B cell (primary cell): ENCODE data around the gene NFAM1. TPM values are rescaled to one million over a fixed set of nuclear protein-coding genes. Genes with fewer than 3 reads are reported as not detected.
A peak's percentile ranks its signal among the peaks of the same experiment; 100 is the strongest.

ENCODE experiments used
- ATAC-seq: fragments of 200-7000 bp; cut with Tn5 transposase; one replicate; pipeline ENCODE4 v1.10.0; 2021; ENCODE audit warnings: low read depth, mild to moderate bottlenecking, moderate number of reproducible peaks, moderate library complexity
- CTCF ChIA-PET: fragments of 350-600 bp; sonication (Branson Sonifier 250); formaldehyde crosslinking; loops from one replicate; lab custom pipeline; 2021; ENCODE audit warnings: antibody characterized with exemption, inconsistent platforms; lab: Charles Lee
- POLR2A ChIA-PET: fragments of 350-600 bp; sonication (Branson Sonifier 250); formaldehyde crosslinking; loops from one replicate; lab custom pipeline; 2021; ENCODE audit warnings: antibody characterized with exemption; lab: Charles Lee
- DNase-seq: peaks from one replicate; pipeline ENCODE4 v3.0.0; 2013
- H2AFZ ChIP-seq: 2 replicates; pipeline ENCODE4 v1.6.1; 2012; ENCODE audit warnings: mild to moderate bottlenecking, low read depth, low read length; ENCODE audit not compliant: insufficient read depth, poor library complexity, severe bottlenecking
- H3K27ac ChIP-seq, 2 donors: 1 replicate in 1 of 2; 2 replicates in 1 of 2; pipeline ENCODE4 v1.5.1; 2012 to 2013; ENCODE audit warnings: low read length in 2 of 2, mild to moderate bottlenecking in 2 of 2, moderate library complexity in 1 of 2
- H3K27me3 ChIP-seq, 4 experiments: fragments of 200-600 bp in 1 of 4; sonication (generic) in 1 of 4; replicated peaks in 1 of 4; 1 replicate in 2 of 4; 2 replicates in 2 of 4; pipeline versions ENCODE4 v1.6.1 to v1.7.0; 2013 to 2016; ENCODE audit warnings: low read length in 3 of 4, mild to moderate bottlenecking in 2 of 4, mixed read lengths in 1 of 4, moderate library complexity in 1 of 4; ENCODE audit not compliant: insufficient read depth in 4 of 4, control insufficient read depth in 3 of 4; ENCODE audit errors: control extremely low read depth in 1 of 4
- H3K36me3 ChIP-seq, 2 experiments: replicated peaks in 1 of 2; 1 replicate in 1 of 2; 2 replicates in 1 of 2; pipeline versions ENCODE4 v1.6.1 to v1.7.1; 2013; ENCODE audit warnings: low read length in 1 of 2; ENCODE audit not compliant: insufficient read depth in 2 of 2, control insufficient read depth in 1 of 2; ENCODE audit errors: control extremely low read depth in 1 of 2, extremely low read depth in 1 of 2
- H3K4me1 ChIP-seq, 2 donors: fragments of 200-600 bp in 1 of 2; sonication (generic) in 1 of 2; 1 replicate in 1 of 2; 2 replicates in 1 of 2; pipeline versions ENCODE4 v1.5.1 to v1.6.1; 2013 to 2017; ENCODE audit warnings: low read length in 2 of 2; ENCODE audit not compliant: control insufficient read depth in 2 of 2, insufficient read depth in 2 of 2
- H3K4me2 ChIP-seq: replicated peaks from 2 replicates; pipeline ENCODE3; 2012; ENCODE audit warnings: mild to moderate bottlenecking, low read depth, low read length; ENCODE audit not compliant: poor library complexity, severe bottlenecking
- H3K4me3 ChIP-seq, 5 experiments: fragments of 200-600 bp in 1 of 5; sonication (generic) in 1 of 5; 1 replicate in 3 of 5; 2 replicates in 2 of 5; pipeline versions ENCODE4 v1.5.1 to v1.7.0; 2011 to 2016; ENCODE audit warnings: low read length in 4 of 5, mild to moderate bottlenecking in 4 of 5, low read depth in 2 of 5, control low read depth in 1 of 5, moderate library complexity in 1 of 5; ENCODE audit not compliant: insufficient read depth in 1 of 5; ENCODE audit errors: control extremely low read depth in 1 of 5, extremely low read depth in 1 of 5
- H3K79me2 ChIP-seq: fragments of 200-600 bp; sonication (generic); one replicate; pipeline ENCODE4 v1.6.0; 2016; ENCODE audit warnings: low read length; ENCODE audit not compliant: control insufficient read depth, insufficient read depth
- H3K9ac ChIP-seq: fragments of 200-600 bp; sonication (generic); 2 replicates; pipeline ENCODE4 v1.6.1; 2017; ENCODE audit warnings: mild to moderate bottlenecking, low read length, moderate library complexity
- H3K9me3 ChIP-seq, 3 donors: one replicate each; pipeline versions ENCODE4 v1.6.1 to v1.7.1; 2013; ENCODE audit warnings: low read length in 2 of 3; ENCODE audit not compliant: control insufficient read depth in 2 of 3, insufficient read depth in 1 of 3; ENCODE audit errors: control extremely low read depth in 1 of 3
- H4K20me1 ChIP-seq: 2 replicates; pipeline ENCODE4 v1.6.0; 2012; ENCODE audit warnings: mild to moderate bottlenecking, low read length; ENCODE audit not compliant: insufficient read depth, control insufficient read depth, poor library complexity, severe bottlenecking
- H3K27ac Mint-ChIP-seq: one replicate; pipeline ENCODE4 v1.8.0; 2021; ENCODE audit warnings: mixed read lengths
- H3K27me3 Mint-ChIP-seq: one replicate; pipeline ENCODE4 v1.8.0; 2021; ENCODE audit warnings: mixed read lengths
- H3K4me1 Mint-ChIP-seq: one replicate; pipeline ENCODE4 v1.8.0; 2021; ENCODE audit warnings: mixed read lengths
- H3K4me3 Mint-ChIP-seq: one replicate; pipeline ENCODE4 v1.8.0; 2021; ENCODE audit warnings: mixed read lengths
- H3K9me3 Mint-ChIP-seq: one replicate; pipeline ENCODE4 v1.8.0; 2022; ENCODE audit warnings: mixed read lengths; ENCODE audit not compliant: insufficient read depth
- CTCF ChIP-seq: fragments of 200-600 bp; IDR thresholded peaks from one replicate; pipeline ENCODE4 v1.8.0; 2022; ENCODE audit warnings: antibody characterized with exemption, mild to moderate bottlenecking
- EZH2 ChIP-seq: IDR thresholded peaks from 2 replicates; pipeline ENCODE4 v1.6.1; 2012; ENCODE audit warnings: borderline replicate concordance, low read depth, mild to moderate bottlenecking, moderate library complexity, low read length; ENCODE audit not compliant: insufficient read depth, poor library complexity, severe bottlenecking
- WGBS: methylation state at CpG from one replicate; pipeline ENCODE4 v1.1.5; 2013; ENCODE audit warnings: missing lambda C conversion rate; ENCODE audit not compliant: insufficient coverage; 5-methylcytosine and 5-hydroxymethylcytosine counted together
- intact Hi-C: fragments of 100-400 bp; cut with micrococcal nuclease; formaldehyde crosslinking; loops from one replicate; pipeline ENCODE4 v1.10.0; 2022
- polyA plus RNA-seq: library from polyadenylated mRNA; depleted of rRNA; stranded (reverse); fragments of >200 nt; gene quantifications from 2 replicates; pipeline ENCODE4 v1.2.3, GENCODE V29; 2012
- total RNA-seq, 2 donors: library from RNA; stranded (reverse); fragments of 120-200 nt in 1 of 2; gene quantifications; 1 replicate in 1 of 2; 2 replicates in 1 of 2; pipeline versions ENCODE4 v1.2.3 to v1.2.4, GENCODE V29; 2013 to 2022

The NFAM1 gene
- total and polyA plus RNA-seq, 2 donors (not counting 1 experiment from before 2014, with no cell fraction given): 0.27 to 0.52 TPM

DNA sequence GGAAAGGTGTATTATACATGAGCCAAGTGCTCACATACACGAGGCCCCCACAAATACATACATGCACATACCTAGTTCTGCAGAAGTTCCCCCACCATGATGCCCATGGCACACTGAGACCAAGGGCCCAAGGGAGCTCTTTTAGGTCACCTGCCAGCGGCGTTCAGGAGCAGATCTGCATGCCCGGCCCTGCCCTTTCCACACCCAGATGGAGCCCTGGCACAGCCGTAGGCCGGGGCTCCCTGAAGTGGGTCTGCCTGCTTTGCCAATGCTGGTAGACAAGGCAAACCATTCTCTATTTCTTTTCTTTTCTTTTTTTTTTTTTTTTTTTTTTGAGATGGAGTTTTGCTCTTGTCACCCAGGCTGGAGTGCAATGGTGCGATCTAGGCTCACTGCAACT is 21.5 kb downstream of the NFAM1 start:
- CTCF ChIA-PET: no interaction called here
- Histone ChIP-seq H3K9ac (no peak overlapping the region), H3K9me3 (no peaks in the 10 kb centered on the region), H4K20me1 (peaks cover 5% of the 10 kb centered on the region), H3K36me3 (no peaks in the 10 kb centered on the region), H3K4me3 (no peak overlapping the region), H3K4me1 (no peaks in the 10 kb centered on the region), H3K27ac (no peak overlapping the region), H3K4me2 (no peak overlapping the region), H3K79me2 (no peaks in the 10 kb centered on the region), H3K27me3 (no peaks in the 10 kb centered on the region), H2AFZ (no peak overlapping the region)
- ATAC-seq: no peak
- Mint-ChIP-seq H3K27ac (peak overlapping the region; percentile 27), H3K9me3 (no peaks in the 10 kb centered on the region), H3K4me1 (peaks cover 10% of the 10 kb centered on the region), H3K27me3 (no peaks in the 10 kb centered on the region), H3K4me3 (no peak overlapping the region)
- WGBS: 93% methylated on average over 4 of the region's 7 CpGs
- POLR2A ChIA-PET: no interaction called here
- intact Hi-C loops: no loop called here
- DNase-seq: no peak
- no peak for TF ChIP-seq EZH2
- no peak for TF ChIP-seq CTCF

- H3K4me2 ChIP-seq: no peak overlapping the region
- no peak overlapping the region for H3K9ac ChIP-seq
- H3K27me3 ChIP-seq: no peaks in the 10 kb centered on the region
- POLR2A ChIA-PET: interaction anchor here (0.6 to 1.2 kb wide), 2 partner anchors 12 to 145 kb away, joined by 3 to 4 read pairs; no protein-coding TSS in a partner anchor
- H3K4me1 Mint-ChIP-seq: peaks cover 12% of the 10 kb centered on the region
- H3K27me3 Mint-ChIP-seq: no peaks in the 10 kb centered on the region
- H2AFZ ChIP-seq: no peak overlapping the region
- H3K4me1 ChIP-seq: no peaks in the 10 kb centered on the region
- no peaks in the 10 kb centered on the region for H3K36me3 ChIP-seq
- TF ChIP-seq EZH2: no peak
- TF ChIP-seq CTCF: no peak
- H3K9me3 Mint-ChIP-seq: no peaks in the 10 kb centered on the region
- no peak overlapping the region for H3K27ac Mint-ChIP-seq
- ATAC-seq (no peak), DNase-seq (no peak)
- H3K4me3 Mint-ChIP-seq: no peak overlapping the region
- CTCF ChIA-PET: interaction anchor here (0.5 to 1.8 kb wide), 2 partner anchors 40 to 694 kb away, joined by 3 to 6 read pairs; no protein-coding TSS in a partner anchor
- no peak overlapping the region for H3K27ac ChIP-seq
- no peaks in the 10 kb centered on the region for H3K9me3 ChIP-seq
- 92% methylated on average over 16 of the region's 16 CpGs for WGBS
- no peaks in the 10 kb centered on the region for H3K79me2 ChIP-seq
- intact Hi-C loops: no loop called here
- peaks cover 8% of the 10 kb centered on the region for H4K20me1 ChIP-seq
- H3K4me3 ChIP-seq: no peak overlapping the region
Measured at GRCh38 chr22:42408810-42409529, 23.2 kb downstream of the NFAM1 start.
